Fibroblast of the aortic adventitia (primary cell): Measurements from ENCODE around the gene ZBTB11. TPM values are rescaled to one million over a fixed set of nuclear protein-coding genes. Genes with fewer than 3 reads are reported as not detected.
A peak's percentile ranks its signal among the peaks of the same experiment; 100 is the strongest.

Source experiments
- DNase-seq: peaks from one replicate; pipeline ENCODE4 v3.0.0-alpha.2; 2010; ENCODE audit warnings: low read depth
- H3K4me3 ChIP-seq: 2 replicates; pipeline ENCODE4 v1.5.1; 2011; ENCODE audit warnings: low read depth, mild to moderate bottlenecking, control low read depth, low read length, moderate library complexity
- total RNA-seq: library from RNA; depleted of rRNA; stranded (reverse); fragments of >200 nt; gene quantifications from 2 replicates; pipeline ENCODE4 v1.2.3, GENCODE V29; 2012; ENCODE audit warnings: low replicate concordance
- TF ChIP-seq, protein P1 (sequence below): IDR thresholded peaks from 2 replicates; pipeline ENCODE4 v1.5.1; 2011; ENCODE audit warnings: mild to moderate bottlenecking, low read length, control low read depth, inconsistent platforms; ENCODE audit not compliant: insufficient read depth

The ZBTB11 gene
- total RNA-seq, 1 donor, result 23.1 TPM

DNA sequence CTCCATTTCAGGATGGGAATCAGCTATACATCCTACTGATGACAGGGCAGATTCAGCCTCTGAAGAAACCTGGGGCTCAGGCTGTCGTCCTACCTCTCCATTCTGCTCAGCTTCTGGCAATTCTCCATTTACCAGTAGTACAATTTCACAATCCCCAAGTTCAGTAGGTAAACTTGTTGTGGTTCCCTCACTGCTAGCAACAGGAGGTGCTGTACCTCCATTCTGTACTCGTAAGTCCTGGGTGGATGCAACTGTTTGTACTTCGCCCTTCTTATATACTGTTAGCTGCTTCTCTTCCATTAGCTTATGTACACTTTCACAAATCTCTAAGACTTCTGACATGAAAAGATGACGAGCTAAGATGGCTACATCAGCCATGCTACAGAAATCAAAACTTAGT, 11.6 kb downstream of the ZBTB11 start:
- no peak overlapping the region for H3K4me3 ChIP-seq
- TF ChIP-seq, protein P1, sequence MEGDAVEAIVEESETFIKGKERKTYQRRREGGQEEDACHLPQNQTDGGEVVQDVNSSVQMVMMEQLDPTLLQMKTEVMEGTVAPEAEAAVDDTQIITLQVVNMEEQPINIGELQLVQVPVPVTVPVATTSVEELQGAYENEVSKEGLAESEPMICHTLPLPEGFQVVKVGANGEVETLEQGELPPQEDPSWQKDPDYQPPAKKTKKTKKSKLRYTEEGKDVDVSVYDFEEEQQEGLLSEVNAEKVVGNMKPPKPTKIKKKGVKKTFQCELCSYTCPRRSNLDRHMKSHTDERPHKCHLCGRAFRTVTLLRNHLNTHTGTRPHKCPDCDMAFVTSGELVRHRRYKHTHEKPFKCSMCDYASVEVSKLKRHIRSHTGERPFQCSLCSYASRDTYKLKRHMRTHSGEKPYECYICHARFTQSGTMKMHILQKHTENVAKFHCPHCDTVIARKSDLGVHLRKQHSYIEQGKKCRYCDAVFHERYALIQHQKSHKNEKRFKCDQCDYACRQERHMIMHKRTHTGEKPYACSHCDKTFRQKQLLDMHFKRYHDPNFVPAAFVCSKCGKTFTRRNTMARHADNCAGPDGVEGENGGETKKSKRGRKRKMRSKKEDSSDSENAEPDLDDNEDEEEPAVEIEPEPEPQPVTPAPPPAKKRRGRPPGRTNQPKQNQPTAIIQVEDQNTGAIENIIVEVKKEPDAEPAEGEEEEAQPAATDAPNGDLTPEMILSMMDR, result no peak
- DNase-seq, result no peak

DNA sequence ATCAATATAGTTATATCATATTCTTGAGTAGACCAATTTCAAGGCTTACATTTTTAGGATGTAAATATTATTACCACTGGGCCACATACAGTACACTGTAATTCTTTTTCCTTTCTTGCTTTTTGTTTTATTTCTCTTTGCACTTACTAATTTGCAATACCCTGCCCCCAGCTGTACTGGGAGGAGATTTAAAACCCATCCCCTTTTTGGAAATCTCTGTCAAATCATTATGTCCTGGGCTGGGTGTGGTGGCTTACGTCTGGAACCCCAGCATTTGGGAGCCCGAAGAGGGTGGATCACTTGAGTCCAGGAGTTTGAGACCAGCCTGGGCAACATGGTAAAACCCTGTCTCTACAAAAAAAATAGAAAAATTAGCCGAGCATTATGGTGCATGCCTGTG, 16.2 kb downstream of the ZBTB11 start:
- TF ChIP-seq, protein P1, result no peak
- no peak for DNase-seq
- H3K4me3 ChIP-seq, result no peak overlapping the region

DNA sequence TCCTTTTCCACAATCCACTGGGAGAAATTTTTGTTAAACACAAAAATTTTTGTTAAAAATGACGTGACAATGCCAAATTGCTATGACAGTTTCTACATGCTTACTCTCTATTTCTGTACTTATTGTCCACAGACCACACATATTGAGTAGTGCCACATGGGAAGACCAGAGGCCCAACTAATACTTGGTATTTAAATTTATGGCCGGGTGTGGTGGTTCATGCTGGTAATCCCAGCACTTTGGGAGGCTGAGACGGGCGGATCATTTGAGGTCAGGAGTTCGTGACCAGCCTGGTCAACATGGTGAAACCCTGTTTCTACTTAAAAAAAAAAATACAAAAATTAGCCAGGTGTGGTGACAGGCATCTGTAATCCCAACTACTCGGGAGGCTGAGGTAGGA, 20.3 kb downstream of the ZBTB11 start:
- H3K4me3 ChIP-seq, result no peak overlapping the region
- TF ChIP-seq, protein P1, result no peak
- DNase-seq, result no peak

DNA sequence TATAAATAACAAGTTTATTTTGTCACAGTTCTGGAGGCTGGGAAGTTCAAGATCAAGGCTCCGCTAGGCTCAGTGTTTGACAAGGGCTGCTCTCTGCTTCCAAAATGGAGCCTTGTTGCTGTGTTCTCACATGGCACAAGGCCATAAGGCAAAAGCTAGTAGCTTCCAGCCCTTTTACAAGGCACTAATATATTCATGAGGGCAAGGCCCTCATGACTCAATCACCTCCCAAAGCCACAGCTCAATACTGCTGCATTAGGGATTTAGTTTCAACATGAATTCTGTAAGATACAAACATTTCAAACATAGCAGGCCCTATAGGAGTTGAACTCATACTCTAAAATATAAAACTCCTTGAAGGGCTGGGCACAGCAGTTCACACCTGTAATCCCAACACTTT, 30.2 kb downstream of the ZBTB11 start:
- TF ChIP-seq, protein P1, result no peak
- DNase-seq, result peak; percentile 2
- no peak overlapping the region for H3K4me3 ChIP-seq

DNA sequence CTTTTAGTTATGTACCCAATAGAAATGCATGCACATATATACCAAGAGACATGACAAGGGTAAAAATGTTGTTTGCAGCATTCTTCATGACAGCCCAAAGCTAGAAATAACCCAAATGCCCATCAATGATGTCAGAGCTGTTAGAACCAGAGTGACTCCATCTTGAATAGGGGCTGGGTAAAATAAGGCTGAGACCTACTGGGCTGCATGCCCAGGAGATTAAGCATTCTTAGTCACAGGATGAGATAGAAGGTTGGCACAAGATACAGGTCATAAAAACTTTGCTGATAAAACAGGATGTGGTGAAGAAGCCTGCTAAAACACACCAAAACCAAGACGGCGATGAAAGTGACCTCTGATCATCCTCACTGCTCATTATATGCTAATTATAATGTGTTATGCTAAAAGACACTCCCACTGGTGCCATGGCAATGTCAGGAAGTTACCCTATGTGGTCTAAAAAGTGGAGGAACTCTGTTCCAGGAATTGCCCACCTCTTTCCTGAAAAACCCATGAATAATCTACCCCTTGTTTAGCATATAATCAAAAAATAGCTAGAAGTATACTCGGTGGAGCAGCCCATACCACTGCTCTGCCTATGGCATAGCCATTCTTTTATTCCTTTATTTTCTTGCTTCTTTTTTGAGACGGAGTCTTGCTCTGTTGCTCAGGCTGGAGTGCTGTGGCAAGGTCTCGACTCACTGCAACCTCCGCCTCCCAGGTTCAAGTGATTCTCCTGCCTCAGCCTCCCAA, 32.9 kb downstream of the ZBTB11 start:
- peak; percentile 78 for DNase-seq
- TF ChIP-seq, protein P1, result no peak
- no peak overlapping the region for H3K4me3 ChIP-seq

DNA sequence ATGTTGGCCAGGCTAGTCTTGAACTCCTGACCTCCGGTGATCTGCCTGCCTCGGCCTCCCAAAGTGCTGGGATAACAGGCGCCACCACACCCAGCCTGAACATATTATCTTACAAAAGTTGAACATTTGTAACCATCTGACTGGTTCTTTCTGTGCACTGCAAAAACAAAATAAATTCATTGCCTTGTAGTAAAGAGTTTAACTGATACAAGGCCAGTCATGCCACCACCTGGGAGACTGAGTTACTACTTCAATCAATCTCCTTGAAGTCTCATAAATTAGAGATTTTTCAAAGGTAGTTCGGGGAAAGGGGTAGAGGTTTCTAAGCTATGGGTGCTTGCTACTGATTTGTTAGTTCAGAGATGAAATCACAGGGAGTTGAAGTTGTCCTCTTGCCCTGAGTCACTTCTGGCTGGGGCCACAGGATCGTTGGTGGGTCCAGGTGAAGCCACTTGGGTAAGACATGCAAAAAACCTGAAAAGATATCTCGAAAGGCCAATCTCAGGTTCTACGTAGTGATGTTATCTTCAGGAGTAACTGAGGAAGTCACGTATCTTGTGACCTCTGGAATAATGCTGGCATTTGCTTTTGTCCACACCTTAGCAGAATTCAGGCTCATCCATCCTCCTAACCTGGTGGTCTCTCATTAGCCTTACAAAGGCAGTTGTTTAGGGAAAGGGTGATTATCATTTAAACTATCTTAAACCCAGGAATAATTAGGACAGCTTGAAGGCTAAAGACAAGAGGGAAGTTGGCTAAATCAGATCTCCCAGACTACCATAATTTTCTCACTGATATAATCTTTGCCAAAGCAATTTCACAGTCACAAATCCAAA, 33.7 kb downstream of the ZBTB11 start:
- no peak for DNase-seq
- no peak overlapping the region for H3K4me3 ChIP-seq
- TF ChIP-seq, protein P1, result no peak
